NCI-H2196 (cell line): Measurements from ENCODE around the gene GABRA4.

Experiments
- DNase-seq: peaks from one replicate; lab custom pipeline; 2025; ENCODE audit not compliant: unreplicated experiment; lab: John Stamatoyannopoulos, UW

The GABRA4 gene

GRCh38 chr4:46979726-46980125 lies 13.7 kb downstream of the GABRA4 start:
- no peak for DNase-seq

DNA sequence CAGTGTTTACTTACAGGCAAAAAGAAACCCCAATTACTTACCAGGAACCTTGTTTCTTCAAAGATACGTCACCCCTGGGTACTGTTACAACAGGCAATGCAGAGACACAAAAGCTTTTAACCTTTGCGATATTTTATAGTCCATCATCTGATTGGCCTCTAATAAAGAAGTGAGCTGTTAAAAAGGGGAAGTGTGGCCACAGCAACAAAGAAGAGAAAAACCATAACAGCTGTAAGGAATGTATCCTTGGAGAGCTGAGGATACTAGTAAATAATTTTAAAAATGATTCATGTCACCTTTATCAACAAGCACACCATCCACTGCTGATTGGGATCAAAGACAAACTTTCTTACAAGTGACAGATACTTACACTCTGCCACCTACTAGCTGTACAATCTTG lies 14.1 kb downstream of the GABRA4 start:
- DNase-seq, result no peak

DNA sequence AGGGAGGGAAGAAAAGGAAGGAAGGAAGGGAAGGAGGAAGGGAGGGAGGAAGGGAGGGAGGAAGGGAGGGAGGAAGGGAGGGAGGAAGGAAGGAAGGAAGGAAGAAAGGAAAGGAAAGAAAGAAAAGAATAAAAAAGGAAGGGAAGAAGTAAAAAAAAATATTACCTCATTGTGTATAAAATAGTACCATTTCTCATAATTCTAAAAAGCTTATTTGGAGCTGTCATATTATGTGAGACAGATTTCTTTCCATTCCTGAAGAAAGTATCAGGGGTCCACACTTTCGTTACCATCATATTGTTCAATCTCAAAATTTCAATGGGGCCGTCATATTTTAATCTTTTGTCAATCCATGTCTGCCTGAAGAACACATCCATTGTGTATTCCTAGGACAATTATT lies 16.1 kb downstream of the GABRA4 start:
- DNase-seq, result no peak

DNA sequence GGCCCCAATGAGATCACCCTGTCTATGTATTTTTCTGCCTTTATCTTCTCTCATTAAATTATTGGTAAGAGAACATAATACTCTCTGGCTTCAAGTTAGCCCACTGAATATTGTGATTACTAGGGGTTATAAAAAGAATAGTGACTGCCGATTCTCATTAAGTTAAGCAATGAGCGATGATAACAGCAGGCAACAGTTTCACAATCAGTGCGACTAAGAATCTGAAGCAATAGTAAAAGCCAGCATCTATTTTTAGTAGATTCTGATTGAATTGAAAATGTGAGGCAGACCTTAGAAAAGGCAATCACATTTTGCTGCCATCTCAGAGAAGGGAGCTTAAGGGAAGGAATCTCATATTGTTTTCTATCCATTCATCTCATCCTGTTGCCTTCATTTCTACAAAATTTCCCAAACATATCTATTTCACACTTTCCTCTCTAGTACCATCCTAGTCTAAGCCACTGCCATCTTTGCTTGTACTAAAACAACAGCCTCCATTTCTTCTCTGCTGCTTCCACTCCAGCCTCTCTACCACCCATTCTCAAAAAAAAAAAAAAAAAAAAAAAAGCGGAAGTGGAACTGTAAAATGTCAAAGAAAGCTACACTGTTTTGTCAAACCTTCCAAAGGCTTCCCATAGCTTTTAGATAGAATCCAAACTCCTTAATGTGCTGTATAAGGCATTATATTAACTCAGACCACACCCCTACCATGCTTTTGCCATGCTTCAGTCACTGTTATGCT lies 17.4 kb downstream of the GABRA4 start:
- DNase-seq, result no peak

DNA sequence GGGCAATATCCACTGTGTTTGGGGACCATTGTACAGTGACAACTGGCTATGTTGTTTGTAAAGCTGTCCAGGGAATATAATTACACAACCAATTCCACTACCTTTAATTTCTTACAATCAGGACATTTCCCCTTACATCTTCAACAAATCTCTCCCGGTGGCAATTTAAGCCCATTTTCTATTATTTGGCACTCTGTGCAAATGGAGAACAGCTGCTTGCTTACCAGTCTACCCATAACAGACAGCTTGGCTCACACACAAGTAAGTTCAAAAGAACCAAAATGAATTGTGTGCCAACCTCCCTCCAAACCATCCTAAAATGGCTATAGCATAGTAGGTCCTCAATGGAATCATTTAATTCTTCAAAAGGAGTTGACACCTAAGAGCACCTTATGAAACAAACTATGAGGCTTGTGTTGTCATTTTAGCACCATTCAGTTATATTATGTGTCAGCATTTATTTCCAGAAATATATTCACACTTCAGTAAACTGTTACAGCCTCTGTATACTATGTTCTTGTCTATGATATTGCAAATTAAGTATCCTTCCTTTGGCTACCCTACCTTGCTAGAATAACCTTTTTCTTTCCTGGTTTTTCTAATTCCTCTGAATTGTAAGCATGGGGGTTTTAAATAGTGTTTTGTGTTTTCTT lies 18.4 kb downstream of the GABRA4 start:
- DNase-seq, result no peak

DNA sequence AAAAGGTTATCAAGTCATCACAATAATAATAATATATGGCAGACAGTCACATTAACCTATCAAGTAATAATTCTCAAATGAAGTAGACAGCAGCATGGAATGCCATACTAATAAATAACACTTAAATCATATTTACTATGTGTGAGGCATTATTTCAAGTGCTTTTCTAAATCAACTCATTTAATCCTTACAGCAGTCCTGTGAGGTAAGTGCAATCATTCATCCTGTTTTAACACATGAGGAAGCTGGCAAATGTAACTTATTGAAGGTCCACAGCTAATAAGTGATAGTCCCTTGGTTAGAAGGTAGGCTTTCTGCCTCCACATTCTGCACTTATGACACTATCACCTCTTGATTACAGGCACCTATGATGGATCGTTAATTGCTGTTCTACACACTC lies 24.5 kb downstream of the GABRA4 start:
- DNase-seq, result no peak

- DNase-seq, result no peak
Observed at GRCh38 chr4:46967631-46968030, 25.8 kb downstream of the GABRA4 start.

DNA sequence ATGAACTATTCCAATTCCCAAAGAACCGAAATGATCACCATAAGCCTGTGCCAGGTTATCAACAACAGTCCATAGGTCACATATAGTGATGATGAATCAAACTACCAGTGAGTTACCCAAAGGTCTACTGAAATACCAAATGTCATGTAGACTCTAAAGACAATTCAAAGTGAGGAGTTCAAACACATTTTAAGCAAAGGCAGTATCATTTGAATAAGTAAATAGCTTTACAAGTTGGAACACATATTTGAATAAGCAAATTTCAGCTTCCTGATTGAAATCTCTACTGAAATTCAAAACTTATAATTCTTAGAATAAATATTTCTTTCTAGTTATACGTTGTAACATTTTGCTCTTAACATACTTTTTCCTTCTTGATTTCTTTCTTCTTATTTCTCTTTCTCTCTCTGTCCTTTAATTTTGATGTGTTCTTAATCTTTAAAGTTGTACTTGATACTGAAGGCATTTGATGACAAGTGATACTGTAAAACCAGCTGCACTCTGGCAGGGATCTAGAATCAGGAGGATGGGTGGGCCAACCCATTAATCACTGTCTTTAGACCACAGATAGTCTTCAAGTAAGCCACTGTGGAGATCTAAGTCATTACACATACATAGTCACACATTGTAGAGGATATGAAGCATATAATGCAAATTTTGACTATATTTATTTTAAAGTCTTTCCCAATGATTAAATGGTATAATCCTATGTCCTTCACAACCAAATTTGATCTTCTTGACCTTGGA lies 34.5 kb downstream of the GABRA4 start:
- no peak for DNase-seq

DNA sequence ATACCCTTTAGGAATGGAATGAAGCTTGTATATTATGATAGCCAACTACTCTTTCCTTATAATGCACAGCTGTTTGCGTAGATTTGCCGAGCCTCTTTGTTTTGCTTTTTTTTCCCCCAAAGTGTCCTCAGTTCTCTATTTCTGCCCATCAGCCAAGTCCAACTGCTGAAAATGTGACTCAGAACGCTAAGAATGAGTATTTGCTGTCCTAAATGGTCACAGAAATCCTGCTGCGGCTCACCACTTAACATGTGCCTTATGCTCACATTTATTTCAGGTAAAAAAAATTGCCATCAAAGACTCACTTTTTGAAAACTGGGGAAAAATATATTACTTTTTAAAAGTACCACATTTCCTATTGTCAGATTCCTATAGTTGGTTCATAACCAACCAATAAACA lies 36.9 kb downstream of the GABRA4 start:
- DNase-seq, result no peak

DNA sequence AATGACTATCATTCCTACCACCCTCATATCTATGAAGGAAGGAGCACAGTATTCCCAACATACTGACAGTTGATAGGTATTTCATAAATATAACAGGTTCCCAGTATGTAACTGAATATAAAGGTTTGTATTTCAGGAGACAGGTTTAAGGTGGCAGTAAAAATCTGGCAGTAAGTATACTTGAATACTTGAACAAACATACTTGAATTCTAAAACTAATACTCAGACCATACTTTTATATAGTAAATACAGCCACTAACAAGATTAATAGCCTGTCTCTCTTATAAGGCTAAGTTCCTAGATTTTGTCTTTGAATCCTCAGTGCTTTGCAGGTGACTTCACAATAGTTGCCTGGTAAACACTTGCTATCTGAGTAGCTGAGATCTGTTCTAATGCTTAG lies 37.8 kb downstream of the GABRA4 start:
- no peak for DNase-seq

DNA sequence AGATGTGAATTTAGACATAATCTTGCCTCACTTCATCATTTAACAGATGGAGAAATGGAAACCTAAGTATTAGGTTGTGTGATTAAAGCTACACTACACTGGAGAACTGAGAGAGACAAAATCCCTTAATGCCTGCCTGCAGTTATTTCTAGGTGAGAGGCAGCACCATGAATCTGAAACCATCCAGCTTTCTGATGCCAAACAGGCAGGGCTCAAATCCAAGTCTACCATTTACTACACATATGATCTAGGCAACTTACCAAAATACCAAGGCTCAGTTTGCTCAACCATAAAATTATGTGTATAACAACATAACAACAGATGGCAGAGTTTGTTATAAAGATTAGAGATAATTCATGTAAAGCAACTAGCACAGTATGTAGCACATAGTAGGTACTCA lies 38.7 kb downstream of the GABRA4 start:
- DNase-seq, result no peak

GRCh38 chr4:46953564-46953963 lies 39.8 kb downstream of the GABRA4 start:
- DNase-seq, result no peak

DNA sequence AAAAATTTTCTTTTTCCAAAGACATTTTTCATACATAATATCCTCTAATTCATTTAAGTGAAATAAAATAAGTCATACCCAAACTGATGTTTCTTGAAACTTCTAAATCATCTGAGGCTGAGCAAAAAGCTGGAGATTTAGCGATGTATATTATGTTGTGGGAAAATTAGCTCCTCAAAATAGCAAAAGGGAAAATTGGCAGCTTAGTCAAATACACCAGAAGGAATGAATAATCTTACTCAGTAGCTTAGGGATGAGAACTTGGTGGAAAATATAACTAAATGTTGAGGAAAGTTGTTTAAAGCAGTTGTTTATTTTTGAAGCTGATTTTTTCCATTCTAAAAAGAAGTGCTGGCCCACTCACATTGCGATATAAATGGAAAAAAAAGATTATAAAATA lies 40.9 kb downstream of the GABRA4 start:
- no peak for DNase-seq

GRCh38 chr4:46950826-46951225 lies 42.6 kb downstream of the GABRA4 start:
- no peak for DNase-seq

DNA sequence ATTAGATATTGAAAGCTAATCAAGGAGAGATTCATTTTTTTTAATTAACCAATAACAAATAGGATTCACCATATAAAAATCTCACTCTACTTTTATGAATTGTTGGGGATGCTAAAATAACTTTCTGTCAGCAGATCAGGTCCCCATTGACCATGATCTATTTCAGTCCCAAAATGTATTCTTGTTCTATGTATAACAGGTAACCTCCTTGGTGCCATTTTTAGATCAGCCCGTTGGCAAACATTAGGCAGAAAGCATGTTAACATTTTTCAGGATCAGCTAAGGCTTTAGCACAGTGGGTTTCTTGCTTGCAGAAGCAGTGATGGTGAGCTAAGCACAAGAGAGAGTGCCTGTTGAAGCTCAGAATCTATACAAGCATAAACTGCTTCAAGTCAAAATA lies 43.6 kb downstream of the GABRA4 start:
- DNase-seq, result no peak

DNA sequence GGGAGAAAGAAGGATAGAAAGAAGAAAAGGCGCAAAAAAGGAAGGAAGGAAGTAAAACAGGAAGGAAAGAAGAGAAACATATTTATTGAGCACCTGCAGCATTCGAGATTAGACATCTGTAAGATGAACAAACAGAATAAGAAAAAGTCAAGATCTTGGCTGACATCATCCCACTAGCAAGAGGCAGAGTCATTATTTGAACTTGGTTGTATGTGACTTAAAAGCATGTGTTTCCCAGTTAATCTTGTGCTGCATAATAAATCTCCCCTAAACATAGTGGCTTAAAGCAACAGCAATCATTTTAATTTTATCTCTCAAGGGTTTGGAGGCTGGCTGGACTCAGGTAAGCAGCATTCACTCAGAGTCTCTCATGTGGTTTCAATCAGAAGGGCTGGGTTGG lies 45.8 kb downstream of the GABRA4 start:
- no peak for DNase-seq

DNA sequence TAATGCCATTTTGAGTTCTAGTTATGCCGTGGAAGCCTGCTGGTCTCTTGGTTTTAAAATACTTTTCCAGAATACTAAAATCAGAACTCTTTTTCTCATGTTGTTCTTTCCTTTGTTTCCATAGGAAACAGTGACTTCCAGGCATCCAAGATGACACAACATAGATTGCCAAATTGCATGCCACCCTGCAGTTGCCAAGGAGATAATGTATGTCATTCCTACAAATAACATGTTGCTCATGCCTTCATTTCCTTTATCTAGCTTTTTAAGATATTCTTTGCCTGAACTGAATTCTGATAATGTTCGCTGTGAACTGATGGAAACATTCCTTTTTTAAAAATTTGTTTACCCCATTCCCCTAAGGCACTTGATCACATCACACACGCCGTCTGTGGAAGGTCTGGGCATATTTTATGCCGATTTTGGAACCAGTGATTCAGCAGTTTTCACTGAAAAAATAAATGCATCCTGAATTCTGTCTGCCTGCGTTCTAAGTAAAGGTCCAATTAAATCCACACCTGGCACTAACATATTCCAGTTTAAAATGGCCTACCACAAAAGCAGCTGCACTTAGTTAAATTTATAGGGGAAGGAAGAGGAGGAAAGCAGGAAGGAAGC lies 46.4 kb downstream of the GABRA4 start:
- DNase-seq, result no peak

DNA sequence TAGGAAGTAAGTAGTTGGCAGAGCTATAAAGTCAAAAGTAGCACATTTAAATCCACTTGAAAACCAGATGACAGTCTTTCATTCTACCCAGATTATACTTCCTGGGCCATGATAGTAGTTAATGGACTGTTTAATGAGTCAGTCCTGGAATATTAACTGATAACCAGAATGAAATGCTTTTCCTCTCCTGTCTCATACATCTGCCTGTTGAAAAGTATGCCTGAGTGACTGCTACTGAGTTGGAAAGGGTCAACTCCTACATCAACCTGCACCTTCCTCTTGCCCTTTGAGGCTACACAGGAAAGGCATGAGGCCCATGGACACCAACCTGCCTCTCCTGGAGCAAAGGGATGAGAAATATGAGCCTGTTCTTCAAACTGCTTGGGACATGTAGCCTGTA lies 48.3 kb downstream of the GABRA4 start:
- no peak for DNase-seq

GRCh38 chr4:46944345-46944744 lies 49.0 kb downstream of the GABRA4 start:
- DNase-seq, result no peak

DNA sequence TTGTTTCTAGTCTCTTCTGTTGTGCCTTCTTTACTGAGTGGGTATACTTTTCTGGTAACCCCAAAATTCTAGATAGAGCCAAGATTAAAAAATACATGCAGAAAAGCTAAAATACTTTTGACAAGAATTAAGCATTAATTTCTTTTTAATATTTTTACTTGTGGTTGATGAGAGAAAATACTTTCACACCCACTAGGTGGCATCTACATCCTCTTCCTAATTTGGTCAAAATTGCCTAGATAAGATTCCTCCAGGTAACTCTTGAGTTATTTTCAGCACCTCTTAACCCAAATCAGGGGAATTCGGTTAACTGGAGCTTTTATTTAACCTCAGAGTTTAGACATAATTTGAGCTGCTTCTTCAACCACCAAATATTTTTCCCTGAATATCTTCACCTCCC lies 55.9 kb downstream of the GABRA4 start:
- no peak for DNase-seq

- no peak for DNase-seq
Observed at GRCh38 chr4:46934726-46935125, 58.7 kb downstream of the GABRA4 start.

GRCh38 chr4:46933686-46934085 lies 59.7 kb downstream of the GABRA4 start:
- no peak for DNase-seq
